Epithelial cell of prostate (primary cell): ENCODE measurements around the gene HIVEP1.

Experiments used
- DNase-seq: peaks from one replicate; pipeline ENCODE4 v3.0.0-alpha.2; 2011; ENCODE audit warnings: low read depth, low spot score
- H3K27ac ChIP-seq: fragments of 450-650 bp; 2 replicates; pipeline ENCODE4 v1.5.1; 2017; ENCODE audit warnings: mild to moderate bottlenecking

The HIVEP1 gene

GRCh38 chr6:12012038-12012557, at the start of gene HIVEP1:
Gene HIVEP1, plus strand, starts transcription at chr6:12012312. Its CDS starts 3,317 bp downstream, at chr6:12015629.
- peak within 1 kb of the TSS; percentile 97 for H3K27ac ChIP-seq
- no peak for DNase-seq

- H3K27ac ChIP-seq: no peak overlapping the region
- no peak for DNase-seq
Observed at GRCh38 chr6:11963756-11964500, 48.2 kb upstream of the HIVEP1 start.

GRCh38 chr6:11964729-11965335, 47.3 kb upstream of the HIVEP1 start:
- H3K27ac ChIP-seq: no peak overlapping the region
- no peak for DNase-seq

GRCh38 chr6:11965499-11965898, 46.6 kb upstream of the HIVEP1 start:
- no peak for DNase-seq

GRCh38 chr6:11968241-11968806, 43.8 kb upstream of the HIVEP1 start:
- no peak overlapping the region for H3K27ac ChIP-seq
- no peak for DNase-seq

More at GRCh38 chr6:11965499-11965898, 46.6 kb upstream of the HIVEP1 start:
- no peak overlapping the region for H3K27ac ChIP-seq

GRCh38 chr6:11969092-11969491, 43.0 kb upstream of the HIVEP1 start:
- H3K27ac ChIP-seq: no peak overlapping the region
- DNase-seq: no peak

- DNase-seq: no peak
Observed at GRCh38 chr6:11970114-11970513, 42.0 kb upstream of the HIVEP1 start.

GRCh38 chr6:11971154-11971553, 41.0 kb upstream of the HIVEP1 start:
- no peak for DNase-seq
- no peak overlapping the region for H3K27ac ChIP-seq

More at GRCh38 chr6:11970114-11970513, 42.0 kb upstream of the HIVEP1 start:
- H3K27ac ChIP-seq: no peak overlapping the region

- H3K27ac ChIP-seq: no peak overlapping the region
- no peak for DNase-seq
Observed at GRCh38 chr6:11972270-11972669, 39.8 kb upstream of the HIVEP1 start.

- no peak for DNase-seq
- no peak overlapping the region for H3K27ac ChIP-seq
Observed at GRCh38 chr6:11972806-11973205, 39.3 kb upstream of the HIVEP1 start.

GRCh38 chr6:11973238-11973637, 38.9 kb upstream of the HIVEP1 start:
- no peak for DNase-seq
- H3K27ac ChIP-seq: no peak overlapping the region

GRCh38 chr6:11974089-11974488, 38.0 kb upstream of the HIVEP1 start:
- H3K27ac ChIP-seq: no peak overlapping the region

GRCh38 chr6:11975353-11975977, 36.6 kb upstream of the HIVEP1 start:
- no peak for DNase-seq
- no peak overlapping the region for H3K27ac ChIP-seq

More at GRCh38 chr6:11974089-11974488, 38.0 kb upstream of the HIVEP1 start:
- no peak for DNase-seq

GRCh38 chr6:11976489-11976888, 35.6 kb upstream of the HIVEP1 start:
- no peak for DNase-seq
- H3K27ac ChIP-seq: no peak overlapping the region

GRCh38 chr6:11977193-11977592, 34.9 kb upstream of the HIVEP1 start:
- no peak for DNase-seq
- no peak overlapping the region for H3K27ac ChIP-seq

GRCh38 chr6:11977738-11978137, 34.4 kb upstream of the HIVEP1 start:
- H3K27ac ChIP-seq: no peak overlapping the region
- no peak for DNase-seq

- DNase-seq: no peak
- no peak overlapping the region for H3K27ac ChIP-seq
Observed at GRCh38 chr6:11978169-11978987, 33.7 kb upstream of the HIVEP1 start.

- DNase-seq: no peak
- no peak overlapping the region for H3K27ac ChIP-seq
Observed at GRCh38 chr6:11979866-11980265, 32.2 kb upstream of the HIVEP1 start.

- H3K27ac ChIP-seq: no peak overlapping the region
- DNase-seq: no peak
Observed at GRCh38 chr6:11983306-11983705, 28.8 kb upstream of the HIVEP1 start.

GRCh38 chr6:11987386-11987785, 24.7 kb upstream of the HIVEP1 start:
- DNase-seq: no peak
- H3K27ac ChIP-seq: no peak overlapping the region
